Tibial nerve (tissue), 3 donors: ENCODE data around the gene TPD52L1.
"Not testable (repeated sequence)": the region's sequence is repeated elsewhere in the genome, so short reads cannot be mapped to it uniquely, and the experiment has no call there.

ENCODE experiments used
- POLR2A ChIP-seq, 2 donors: fragments of 450-650 bp; IDR thresholded peaks; one replicate each; pipeline ENCODE4 v1.6.1; 2017; ENCODE audit warnings: antibody characterized with exemption in 2 of 2, mild to moderate bottlenecking in 2 of 2, moderate library complexity in 2 of 2
- TF ChIP-seq, protein P1 (sequence below), 5 experiments: fragments of 200-600 bp in 3 of 5; fragments of 450-650 bp in 2 of 5; sonication (generic) in 3 of 5; IDR thresholded peaks; one replicate each; pipeline ENCODE4 v1.5.1; 2016 to 2019; ENCODE audit warnings: antibody characterized with exemption in 5 of 5, mild to moderate bottlenecking in 3 of 5, moderate library complexity in 2 of 5

GRCh38 chr6:125163339-125163738, 9.8 kb downstream of the TPD52L1 start:
- TF ChIP-seq, protein P1, sequence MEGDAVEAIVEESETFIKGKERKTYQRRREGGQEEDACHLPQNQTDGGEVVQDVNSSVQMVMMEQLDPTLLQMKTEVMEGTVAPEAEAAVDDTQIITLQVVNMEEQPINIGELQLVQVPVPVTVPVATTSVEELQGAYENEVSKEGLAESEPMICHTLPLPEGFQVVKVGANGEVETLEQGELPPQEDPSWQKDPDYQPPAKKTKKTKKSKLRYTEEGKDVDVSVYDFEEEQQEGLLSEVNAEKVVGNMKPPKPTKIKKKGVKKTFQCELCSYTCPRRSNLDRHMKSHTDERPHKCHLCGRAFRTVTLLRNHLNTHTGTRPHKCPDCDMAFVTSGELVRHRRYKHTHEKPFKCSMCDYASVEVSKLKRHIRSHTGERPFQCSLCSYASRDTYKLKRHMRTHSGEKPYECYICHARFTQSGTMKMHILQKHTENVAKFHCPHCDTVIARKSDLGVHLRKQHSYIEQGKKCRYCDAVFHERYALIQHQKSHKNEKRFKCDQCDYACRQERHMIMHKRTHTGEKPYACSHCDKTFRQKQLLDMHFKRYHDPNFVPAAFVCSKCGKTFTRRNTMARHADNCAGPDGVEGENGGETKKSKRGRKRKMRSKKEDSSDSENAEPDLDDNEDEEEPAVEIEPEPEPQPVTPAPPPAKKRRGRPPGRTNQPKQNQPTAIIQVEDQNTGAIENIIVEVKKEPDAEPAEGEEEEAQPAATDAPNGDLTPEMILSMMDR (IDR thresholded peaks at IDR 0.05), result not testable (repeated sequence)
- TF ChIP-seq POLR2A (IDR thresholded peaks at IDR 0.05), result not testable (repeated sequence)
